Spinal cord (tissue), 10 donors: Measurements from ENCODE around the gene CAPZB. TPM values are rescaled to one million over a fixed set of nuclear protein-coding genes. Genes with fewer than 3 reads are reported as not detected.

Experiments
- DNase-seq, 6 donors: peaks; one replicate each; pipeline versions ENCODE4 v3.0.0 to v3.0.0-alpha.2; 2013 to 2015; ENCODE audit warnings: low spot score in 6 of 6, low read depth in 4 of 6
- H3K27ac ChIP-seq: one replicate; pipeline ENCODE4 v1.5.1; 2013; ENCODE audit warnings: low read depth, low read length, control low read depth
- H3K27me3 ChIP-seq: one replicate; pipeline ENCODE4 v1.6.1; 2013; ENCODE audit warnings: low read length; ENCODE audit not compliant: control insufficient read depth, insufficient read depth
- H3K36me3 ChIP-seq: one replicate; pipeline ENCODE4 v1.6.1; 2013; ENCODE audit warnings: low read length; ENCODE audit not compliant: control insufficient read depth, insufficient read depth
- H3K4me1 ChIP-seq: one replicate; pipeline ENCODE4 v1.6.1; 2013; ENCODE audit warnings: low read length; ENCODE audit not compliant: control insufficient read depth, insufficient read depth
- H3K4me3 ChIP-seq: one replicate; pipeline ENCODE4 v1.5.1; 2013; ENCODE audit warnings: low read depth, low read length, control low read depth
- H3K9me3 ChIP-seq: one replicate; pipeline ENCODE4 v1.6.1; 2013; ENCODE audit warnings: low read length; ENCODE audit not compliant: control insufficient read depth, insufficient read depth
- WGBS: methylation state at CpG from one replicate; pipeline ENCODE4 v1.1.5; 2013; ENCODE audit warnings: missing lambda C conversion rate; ENCODE audit not compliant: insufficient coverage; 5-methylcytosine and 5-hydroxymethylcytosine counted together
- polyA plus RNA-seq, 2 donors: library from polyadenylated mRNA; unstranded; fragments of 120-200 nt; gene quantifications; one replicate each; pipeline ENCODE4 v1.2.1, GENCODE V29; 2013; ENCODE audit not compliant: insufficient read length in 2 of 2
- total RNA-seq, 2 donors: library from RNA; depleted of rRNA in 1 of 2; stranded (reverse); fragments of 120-200 nt in 1 of 2; fragments of >200 nt in 1 of 2; gene quantifications; one replicate each; pipeline versions ENCODE4 v1.2.3 to v1.2.4, GENCODE V29; 2013 to 2014
- donor health status: healthy.

The CAPZB gene
- total and polyA plus RNA-seq, 4 donors = 78.8 to 312 (median 243) TPM

- Histone ChIP-seq H3K4me1 (peaks cover 27% of the 10 kb centered on the region), H3K27me3 (no peaks in the 10 kb centered on the region), H3K27ac (no peak overlapping the region), H3K9me3 (no peaks in the 10 kb centered on the region), H3K36me3 (peaks cover 20% of the 10 kb centered on the region), H3K4me3 (no peak overlapping the region)
- peak in 1 of 6 donors; percentile 50 for DNase-seq
- WGBS = 75% methylated on average over 9 of the region's 18 CpGs
Measured at GRCh38 chr1:19360843-19361610, 124.3 kb downstream of the CAPZB start.

- Histone ChIP-seq H3K4me3 (no peak overlapping the region), H3K27ac (peak overlapping the region; percentile 57), H3K27me3 (no peaks in the 10 kb centered on the region), H3K4me1 (peaks cover 27% of the 10 kb centered on the region), H3K36me3 (peaks cover 26% of the 10 kb centered on the region), H3K9me3 (no peaks in the 10 kb centered on the region)
- DNase-seq = no peak
- 83% methylated on average over 4 of the region's 11 CpGs for WGBS
Measured at GRCh38 chr1:19360432-19360831, 124.9 kb downstream of the CAPZB start.

- DNase-seq = no peak
- peak overlapping the region; percentile 57 for H3K27ac ChIP-seq
Measured at GRCh38 chr1:19360016-19360415, 125.3 kb downstream of the CAPZB start.

GRCh38 chr1:19359357-19359756 is 126.0 kb downstream of the CAPZB start:
- H3K27ac ChIP-seq = no peak overlapping the region
- no peak overlapping the region for H3K4me3 ChIP-seq
- WGBS = 87% methylated on average over 10 of the region's 11 CpGs
- H3K9me3 ChIP-seq = no peaks in the 10 kb centered on the region
- H3K27me3 ChIP-seq = no peaks in the 10 kb centered on the region
- peaks cover 33% of the 10 kb centered on the region for H3K4me1 ChIP-seq
- H3K36me3 ChIP-seq = peaks cover 35% of the 10 kb centered on the region
- no peak for DNase-seq

More at GRCh38 chr1:19360016-19360415, 125.3 kb downstream of the CAPZB start:
- WGBS = 60% methylated on average over 3 of the region's 6 CpGs
- Histone ChIP-seq H3K4me3 (no peak overlapping the region), H3K4me1 (peaks cover 27% of the 10 kb centered on the region), H3K27me3 (no peaks in the 10 kb centered on the region), H3K36me3 (peaks cover 28% of the 10 kb centered on the region), H3K9me3 (no peaks in the 10 kb centered on the region)

GRCh38 chr1:19358710-19359109 is 126.6 kb downstream of the CAPZB start:
- DNase-seq = peak in 1 of 6 donors; percentile 53
- 100% methylated on average over 3 of the region's 8 CpGs for WGBS
- Histone ChIP-seq H3K4me1 (peaks cover 34% of the 10 kb centered on the region), H3K27ac (no peak overlapping the region), H3K36me3 (peaks cover 40% of the 10 kb centered on the region), H3K4me3 (no peak overlapping the region), H3K27me3 (no peaks in the 10 kb centered on the region), H3K9me3 (no peaks in the 10 kb centered on the region)

GRCh38 chr1:19357299-19357986 is 127.9 kb downstream of the CAPZB start:
- Histone ChIP-seq H3K9me3 (no peaks in the 10 kb centered on the region), H3K27me3 (no peaks in the 10 kb centered on the region), H3K36me3 (peaks cover 52% of the 10 kb centered on the region), H3K4me1 (peaks cover 42% of the 10 kb centered on the region), H3K4me3 (no peak overlapping the region), H3K27ac (no peak overlapping the region)
- no peak for DNase-seq
- WGBS = 89% methylated on average over 11 of the region's 13 CpGs

GRCh38 chr1:19356266-19356665 is 129.1 kb downstream of the CAPZB start:
- WGBS = 81% methylated on average over 4 of the region's 5 CpGs
- no peak for DNase-seq
- no peaks in the 10 kb centered on the region for H3K27me3 ChIP-seq
- H3K4me1 ChIP-seq = peaks cover 50% of the 10 kb centered on the region
- no peaks in the 10 kb centered on the region for H3K9me3 ChIP-seq
- H3K36me3 ChIP-seq = peaks cover 62% of the 10 kb centered on the region
- H3K4me3 ChIP-seq = no peak overlapping the region
- no peak overlapping the region for H3K27ac ChIP-seq

- no peak overlapping the region for H3K27ac ChIP-seq
- H3K4me1 ChIP-seq = peaks cover 42% of the 10 kb centered on the region
- H3K36me3 ChIP-seq = peaks cover 74% of the 10 kb centered on the region
- no peaks in the 10 kb centered on the region for H3K27me3 ChIP-seq
- 63% methylated on average over 5 of the region's 6 CpGs for WGBS
- DNase-seq = no peak
- no peaks in the 10 kb centered on the region for H3K9me3 ChIP-seq
- H3K4me3 ChIP-seq = no peak overlapping the region
Measured at GRCh38 chr1:19354531-19354981, 130.8 kb downstream of the CAPZB start.

- peaks cover 45% of the 10 kb centered on the region for H3K4me1 ChIP-seq
- 45% methylated on average over 7 of the region's 8 CpGs for WGBS
- peaks cover 79% of the 10 kb centered on the region for H3K36me3 ChIP-seq
- no peaks in the 10 kb centered on the region for H3K27me3 ChIP-seq
- no peak overlapping the region for H3K4me3 ChIP-seq
- DNase-seq = no peak
- peak overlapping the region; percentile 66 for H3K27ac ChIP-seq
- no peaks in the 10 kb centered on the region for H3K9me3 ChIP-seq
Measured at GRCh38 chr1:19353596-19353995, 131.7 kb downstream of the CAPZB start.
